Retinal pigment epithelial cell (primary cell): Measurements from ENCODE around the gene AKNAD1.

Experiments used
- DNase-seq: peaks from one replicate; pipeline ENCODE4 v3.0.0-alpha.2; 2010; ENCODE audit warnings: low read depth
- H3K4me3 ChIP-seq: 2 replicates; pipeline ENCODE4 v1.5.1; 2011; ENCODE audit warnings: mild to moderate bottlenecking, low read length, control low read depth, moderate library complexity
- TF ChIP-seq, protein P1 (sequence below): conservative IDR thresholded peaks from 2 replicates; pipeline ENCODE4 v1.5.1; 2011; ENCODE audit warnings: low read depth, low read length, control low read depth, inconsistent platforms

Gene AKNAD1

DNA sequence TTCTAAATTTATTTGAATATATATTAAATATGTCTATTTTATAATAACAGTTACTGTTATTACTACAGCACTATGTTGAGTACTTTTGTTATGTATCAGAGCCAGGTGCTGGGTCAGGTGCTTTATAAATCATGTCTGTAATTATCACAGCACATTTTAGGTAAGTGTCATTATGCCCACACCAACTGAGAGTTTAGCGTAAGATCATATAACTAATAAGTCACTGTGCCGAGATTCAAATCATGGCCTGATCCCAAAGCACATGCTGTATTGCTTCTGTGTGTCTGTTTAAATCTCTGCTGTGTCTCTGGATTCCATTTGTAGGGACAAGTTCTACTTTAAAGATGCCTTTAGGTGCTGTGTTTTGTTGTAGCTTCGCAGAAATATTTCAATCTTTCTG is 21.8 kb upstream of the AKNAD1 start:
- TF ChIP-seq, protein P1, sequence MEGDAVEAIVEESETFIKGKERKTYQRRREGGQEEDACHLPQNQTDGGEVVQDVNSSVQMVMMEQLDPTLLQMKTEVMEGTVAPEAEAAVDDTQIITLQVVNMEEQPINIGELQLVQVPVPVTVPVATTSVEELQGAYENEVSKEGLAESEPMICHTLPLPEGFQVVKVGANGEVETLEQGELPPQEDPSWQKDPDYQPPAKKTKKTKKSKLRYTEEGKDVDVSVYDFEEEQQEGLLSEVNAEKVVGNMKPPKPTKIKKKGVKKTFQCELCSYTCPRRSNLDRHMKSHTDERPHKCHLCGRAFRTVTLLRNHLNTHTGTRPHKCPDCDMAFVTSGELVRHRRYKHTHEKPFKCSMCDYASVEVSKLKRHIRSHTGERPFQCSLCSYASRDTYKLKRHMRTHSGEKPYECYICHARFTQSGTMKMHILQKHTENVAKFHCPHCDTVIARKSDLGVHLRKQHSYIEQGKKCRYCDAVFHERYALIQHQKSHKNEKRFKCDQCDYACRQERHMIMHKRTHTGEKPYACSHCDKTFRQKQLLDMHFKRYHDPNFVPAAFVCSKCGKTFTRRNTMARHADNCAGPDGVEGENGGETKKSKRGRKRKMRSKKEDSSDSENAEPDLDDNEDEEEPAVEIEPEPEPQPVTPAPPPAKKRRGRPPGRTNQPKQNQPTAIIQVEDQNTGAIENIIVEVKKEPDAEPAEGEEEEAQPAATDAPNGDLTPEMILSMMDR = no peak
- DNase-seq = no peak
- no peak overlapping the region for H3K4me3 ChIP-seq

DNA sequence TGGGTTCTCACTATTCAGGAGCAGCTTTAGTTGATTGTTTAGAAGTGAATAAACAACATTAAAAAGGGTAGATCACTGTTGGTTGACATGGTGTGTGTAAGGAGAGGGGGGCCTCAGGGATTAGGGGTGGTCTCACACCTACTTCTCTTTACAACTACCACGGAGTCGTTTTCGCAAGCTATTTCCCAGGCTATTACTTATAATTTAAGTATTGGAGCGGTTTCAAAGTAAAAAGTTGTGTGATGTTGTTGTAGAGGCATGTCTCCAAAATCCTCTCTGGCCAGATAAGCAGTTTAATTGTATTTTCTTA is 21.2 kb upstream of the AKNAD1 start:
- DNase-seq = no peak
- TF ChIP-seq, protein P1 = no peak
- peak overlapping the region; percentile 92 for H3K4me3 ChIP-seq

DNA sequence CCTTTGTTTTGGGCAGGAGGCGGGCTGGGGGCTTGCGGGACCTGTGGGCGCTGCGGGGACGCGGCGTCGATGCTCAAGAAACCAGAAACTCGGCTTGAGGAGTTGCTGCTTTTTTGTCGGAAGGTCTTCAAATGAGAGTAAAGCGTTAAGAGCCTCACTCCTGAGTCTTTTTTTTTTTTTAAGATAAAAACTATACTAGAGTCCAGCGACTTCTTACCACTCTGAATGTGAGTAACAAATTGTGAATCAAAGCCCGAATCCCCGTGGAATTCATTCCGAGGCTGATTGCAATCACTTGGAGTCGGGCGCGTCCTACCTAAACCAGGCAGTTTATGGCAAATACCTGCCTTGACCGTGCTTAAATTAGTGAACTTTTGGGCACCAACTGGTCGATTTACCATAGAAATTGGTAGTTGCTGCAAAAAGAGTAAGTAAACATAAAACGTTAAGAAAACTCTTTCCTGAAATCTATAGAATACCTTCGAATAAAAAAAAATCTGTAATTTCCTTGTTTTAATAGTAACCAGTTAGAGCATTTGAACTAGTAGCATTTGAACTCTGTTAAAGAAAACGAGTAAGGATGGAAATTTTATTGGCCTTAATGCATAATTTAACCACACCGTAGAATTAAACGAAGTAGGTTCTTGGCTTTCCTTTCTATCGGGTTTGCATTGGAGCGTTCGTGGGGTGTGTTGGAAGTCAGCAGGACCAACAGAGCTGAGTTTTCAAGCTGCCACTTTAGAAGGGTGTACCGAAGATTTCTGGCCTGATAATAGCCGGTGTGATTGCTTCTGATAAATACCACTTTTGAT is 20.7 kb upstream of the AKNAD1 start:
- H3K4me3 ChIP-seq = peak overlapping the region; percentile 92
- TF ChIP-seq, protein P1 = no peak
- DNase-seq = no peak

DNA sequence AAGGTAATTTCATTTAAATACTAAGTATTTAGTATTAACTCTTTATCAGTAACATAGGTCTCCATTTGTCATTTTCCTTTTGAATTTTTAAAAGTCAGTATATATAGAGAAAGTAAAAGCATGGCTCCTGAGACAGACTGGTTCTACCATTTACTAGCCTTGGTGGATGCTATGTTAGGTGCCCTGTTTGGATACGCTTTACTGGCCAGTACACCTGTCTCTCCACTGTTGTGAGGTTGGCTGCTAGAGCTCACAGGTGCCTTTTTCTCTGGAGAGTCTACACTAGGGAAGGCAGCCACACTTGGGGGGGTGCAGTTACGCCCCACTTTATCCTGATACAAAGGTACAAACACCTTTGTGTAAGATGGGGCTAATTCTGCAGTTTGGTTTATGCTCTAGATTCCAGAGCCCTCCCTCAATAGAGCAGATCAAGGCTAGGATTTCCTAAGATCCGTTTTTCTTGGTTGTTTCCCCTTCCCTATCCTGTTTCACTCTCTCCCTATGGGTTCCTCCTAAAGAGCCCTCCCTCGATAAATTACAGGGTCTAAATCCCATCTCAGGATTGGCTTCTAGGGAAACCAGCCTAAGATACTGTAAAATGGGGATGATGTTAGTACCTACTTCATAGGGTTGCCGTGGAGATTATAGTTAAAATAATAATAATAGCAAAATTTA is 14.3 kb upstream of the AKNAD1 start:
- H3K4me3 ChIP-seq = no peak overlapping the region
- no peak for DNase-seq
- TF ChIP-seq, protein P1 = no peak

DNA sequence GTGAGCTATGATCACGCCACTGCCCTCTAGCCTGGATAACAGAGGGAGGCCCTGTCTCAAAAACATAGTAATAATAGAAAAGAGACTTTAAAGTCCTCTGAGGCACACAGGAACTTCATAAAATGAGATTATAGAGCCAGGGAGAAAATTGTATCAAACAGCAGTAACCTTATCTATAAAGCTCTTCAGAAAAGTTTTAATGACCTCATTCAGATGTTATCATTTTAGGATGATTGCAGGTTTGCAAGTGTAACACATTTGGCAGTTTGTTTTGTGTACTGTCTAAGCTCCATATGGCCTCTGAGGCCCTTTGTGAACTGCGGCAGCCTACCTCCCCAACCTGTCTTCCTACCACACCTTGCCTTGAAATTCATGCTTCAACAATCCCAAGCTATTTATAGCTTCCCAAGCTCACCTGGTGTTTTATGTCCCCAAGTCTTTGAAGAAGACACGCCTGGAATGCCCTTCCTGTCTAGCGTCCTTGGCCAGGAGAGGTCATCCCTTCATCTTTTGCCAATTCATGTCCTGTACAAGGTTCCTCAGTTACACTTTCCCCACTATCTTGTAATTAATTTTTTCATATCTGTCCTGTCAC is 8.5 kb upstream of the AKNAD1 start:
- H3K4me3 ChIP-seq = no peak overlapping the region
- no peak for DNase-seq
- TF ChIP-seq, protein P1 = no peak

DNA sequence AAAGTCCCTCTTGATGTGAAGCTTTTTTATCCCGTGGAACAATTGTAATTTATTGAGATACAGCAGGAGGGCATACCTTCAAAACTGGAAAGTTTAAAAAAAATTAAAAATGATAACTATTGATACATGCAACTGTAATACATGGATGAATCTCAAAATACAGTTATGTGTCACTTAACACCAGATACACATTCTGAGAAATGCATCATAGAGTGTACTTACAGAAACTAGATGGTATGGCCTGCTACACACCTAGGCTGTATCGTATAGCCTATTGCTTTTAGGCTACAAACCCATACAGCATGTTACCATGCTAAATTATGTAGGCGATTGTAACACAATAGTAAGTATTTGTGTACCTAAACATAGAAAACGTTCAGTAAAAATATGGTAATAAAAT is 7.1 kb upstream of the AKNAD1 start:
- DNase-seq = no peak
- TF ChIP-seq, protein P1 = no peak
- no peak overlapping the region for H3K4me3 ChIP-seq
